GM19463 (cell line): ENCODE measurements around the gene OR51I2.

Experiments used
- ATAC-seq: cut with Tn5 transposase; IDR thresholded peaks from one replicate; pipeline ENCODE4 v1.9.1; 2021; ENCODE audit warnings: mild to moderate bottlenecking, moderate library complexity; ENCODE audit not compliant: unreplicated experiment

The OR51I2 gene, protein sequence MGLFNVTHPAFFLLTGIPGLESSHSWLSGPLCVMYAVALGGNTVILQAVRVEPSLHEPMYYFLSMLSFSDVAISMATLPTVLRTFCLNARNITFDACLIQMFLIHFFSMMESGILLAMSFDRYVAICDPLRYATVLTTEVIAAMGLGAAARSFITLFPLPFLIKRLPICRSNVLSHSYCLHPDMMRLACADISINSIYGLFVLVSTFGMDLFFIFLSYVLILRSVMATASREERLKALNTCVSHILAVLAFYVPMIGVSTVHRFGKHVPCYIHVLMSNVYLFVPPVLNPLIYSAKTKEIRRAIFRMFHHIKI

DNA sequence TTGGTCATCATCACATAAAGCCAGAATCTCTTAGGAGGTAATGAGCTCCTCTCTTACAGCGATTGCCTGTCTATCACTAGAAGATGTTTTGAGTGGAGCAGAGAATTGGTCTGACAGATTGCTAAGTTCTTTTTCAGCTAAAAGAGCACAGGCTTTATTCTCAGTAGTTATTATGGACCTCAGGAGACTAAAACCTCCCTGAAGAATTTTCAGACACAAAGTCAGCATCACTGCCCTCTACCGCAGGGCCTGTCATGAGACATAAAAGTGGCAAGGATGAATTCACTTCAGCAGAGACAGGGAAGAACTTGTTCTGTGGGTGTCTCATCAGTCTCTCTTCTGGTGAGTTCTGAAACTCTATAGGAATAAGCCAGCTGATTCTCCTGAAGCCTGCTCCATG is at the start of gene OR51I2:
OR51I2 (plus strand) TSS at position 301 of the 400 bp plus-strand sequence. CDS start 4,166 bp downstream, outside the sequence.
- ATAC-seq = no peak

DNA sequence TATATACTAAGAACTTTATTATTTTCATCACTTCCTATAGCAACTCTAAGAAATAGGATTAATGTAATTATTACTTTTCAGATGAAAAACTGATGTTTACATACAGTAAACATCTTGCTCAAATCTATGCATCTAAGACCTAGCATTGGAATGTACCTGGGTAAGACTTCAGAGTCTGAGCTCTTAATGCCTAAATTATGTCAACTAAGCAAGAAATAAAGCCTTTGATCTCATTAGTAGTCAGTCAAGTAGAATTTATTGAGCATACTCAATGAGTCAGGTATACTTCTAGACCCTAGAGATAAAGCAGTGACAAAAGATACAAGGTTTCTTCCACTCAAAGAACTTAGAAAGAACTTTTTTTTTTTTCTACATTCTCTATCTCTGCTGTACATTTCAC is 44.0 kb upstream of the OR51I2 start:
- ATAC-seq = no peak

DNA sequence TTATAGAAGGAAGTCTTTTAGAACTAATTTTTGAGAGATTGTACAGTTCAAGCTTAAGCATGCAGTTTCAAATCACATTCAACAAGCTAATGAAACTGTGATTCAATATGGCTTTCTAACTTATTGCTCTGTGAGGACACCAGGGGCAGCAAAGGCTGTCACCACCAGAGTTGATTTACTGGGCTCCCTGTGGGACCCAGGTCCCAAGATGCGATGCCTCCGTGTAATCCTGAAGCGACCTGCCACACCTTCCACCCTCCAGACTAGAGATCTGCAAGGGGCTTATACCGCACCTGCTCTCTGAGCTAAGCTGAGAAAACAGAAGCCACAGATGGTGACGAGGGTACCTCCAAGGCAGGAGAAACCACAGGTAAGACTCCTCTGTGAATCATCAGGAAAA is 28.1 kb upstream of the OR51I2 start:
- ATAC-seq = no peak

DNA sequence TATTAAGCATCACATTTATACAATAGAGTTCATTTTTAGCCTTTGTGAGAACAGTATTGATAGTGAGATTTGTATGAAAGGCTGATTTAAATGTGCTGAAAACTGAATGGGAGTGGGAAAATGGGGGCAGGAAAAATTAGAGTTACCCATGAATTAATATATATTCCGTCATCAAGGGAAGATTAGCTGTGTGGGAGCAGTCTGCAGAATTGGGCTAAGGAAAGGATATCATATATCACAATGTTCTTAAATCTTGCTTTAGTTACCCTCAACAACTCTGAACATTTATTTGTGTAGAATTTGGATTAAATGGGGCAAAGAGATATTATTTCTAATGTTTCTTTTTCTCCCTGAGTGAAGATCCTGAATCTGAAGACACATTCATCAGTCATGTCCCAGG is 27.3 kb upstream of the OR51I2 start, which contains the start of gene OR51Q1:
OR51Q1 (plus strand) TSS at position 301 of the 400 bp plus-strand sequence; CDS start at position 391, 90 bp downstream.
- no peak for ATAC-seq

DNA sequence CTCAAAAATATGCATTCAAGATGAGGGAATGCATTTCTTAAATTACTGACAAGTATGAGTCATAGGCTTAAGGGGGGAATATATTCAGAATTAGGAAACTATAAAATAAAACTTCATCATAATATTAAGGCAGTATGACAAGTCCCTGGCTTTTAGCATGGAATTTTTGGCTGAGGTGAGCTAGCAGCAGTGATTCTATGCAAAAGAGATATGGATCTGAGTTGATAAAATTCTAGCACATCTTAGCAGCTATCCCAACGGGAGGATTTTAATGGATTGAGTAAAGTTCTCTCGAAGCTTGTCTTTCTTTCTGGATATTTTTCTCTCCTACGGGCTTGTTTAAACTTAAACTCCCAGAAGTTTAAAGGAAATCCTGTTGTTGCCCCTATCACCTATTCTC is 26.0 kb upstream of the OR51I2 start:
- no peak for ATAC-seq

DNA sequence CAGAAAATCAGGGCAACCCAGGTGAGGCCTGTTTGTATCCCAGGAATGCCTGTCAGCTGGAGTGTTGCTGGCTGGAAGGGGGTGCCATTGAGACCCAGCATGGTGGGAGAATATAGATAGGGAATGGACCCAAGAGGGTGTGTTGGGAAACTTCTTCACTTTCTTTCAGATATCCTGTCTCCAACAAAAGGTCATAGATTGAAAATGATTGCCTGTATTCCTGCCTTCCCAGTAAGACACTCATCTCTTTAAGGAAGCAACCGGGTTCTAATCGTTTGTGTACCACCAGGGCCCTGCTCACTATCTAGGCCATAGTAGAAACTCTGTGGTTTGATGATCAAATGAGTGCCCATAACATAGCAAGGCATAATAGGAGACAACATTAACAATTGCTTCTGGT is 7.7 kb upstream of the OR51I2 start, which contains the start of gene OR51I1:
OR51I1 (minus strand) TSS at position 101 of the 400 bp plus-strand sequence; CDS start at position 101, 0 bp downstream.
- ATAC-seq = no peak

DNA sequence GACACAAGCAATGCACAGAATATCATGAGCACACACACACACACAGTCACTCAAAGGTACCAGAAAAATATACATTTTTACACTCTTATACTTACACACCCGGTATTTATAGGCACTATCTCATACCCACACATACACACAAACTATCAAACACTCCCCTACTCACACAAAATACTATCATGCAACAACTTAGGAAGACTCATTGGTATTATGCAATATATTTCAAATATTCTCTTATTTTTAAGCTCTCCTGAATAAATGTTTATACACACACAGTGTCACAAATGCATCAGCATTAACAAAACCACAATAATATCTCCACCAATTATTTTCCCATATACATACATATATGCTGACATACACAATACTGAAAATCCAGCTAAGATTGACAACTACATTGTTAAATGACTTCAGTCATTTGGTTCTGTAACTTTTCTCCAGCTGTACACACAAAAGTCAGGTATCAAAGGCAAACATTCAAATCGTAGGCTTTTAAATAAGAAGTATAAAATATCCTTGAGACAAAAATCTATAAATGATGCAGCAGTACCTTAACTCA is 5.2 kb upstream of the OR51I2 start:
- ATAC-seq = no peak

DNA sequence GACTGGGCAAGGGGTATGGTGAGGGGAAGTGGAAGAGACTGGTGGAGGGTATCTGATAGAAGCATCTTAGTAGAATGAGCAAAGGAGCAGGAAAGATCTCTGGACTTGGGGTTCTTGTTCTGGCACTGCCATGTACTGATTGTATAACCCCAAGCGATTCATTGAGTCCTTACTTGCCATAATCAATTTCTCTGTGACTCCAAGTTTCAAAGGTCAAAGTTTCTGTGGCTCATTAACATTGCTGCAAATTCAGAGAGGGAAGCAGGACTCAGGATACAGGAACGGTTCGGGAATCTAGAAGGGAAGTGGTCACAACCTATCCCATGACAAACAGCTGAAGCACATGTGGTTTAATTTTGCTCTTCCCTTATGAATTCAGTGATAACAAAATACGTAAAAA is 309 bp downstream of the OR51I2 start:
- no peak for ATAC-seq

DNA sequence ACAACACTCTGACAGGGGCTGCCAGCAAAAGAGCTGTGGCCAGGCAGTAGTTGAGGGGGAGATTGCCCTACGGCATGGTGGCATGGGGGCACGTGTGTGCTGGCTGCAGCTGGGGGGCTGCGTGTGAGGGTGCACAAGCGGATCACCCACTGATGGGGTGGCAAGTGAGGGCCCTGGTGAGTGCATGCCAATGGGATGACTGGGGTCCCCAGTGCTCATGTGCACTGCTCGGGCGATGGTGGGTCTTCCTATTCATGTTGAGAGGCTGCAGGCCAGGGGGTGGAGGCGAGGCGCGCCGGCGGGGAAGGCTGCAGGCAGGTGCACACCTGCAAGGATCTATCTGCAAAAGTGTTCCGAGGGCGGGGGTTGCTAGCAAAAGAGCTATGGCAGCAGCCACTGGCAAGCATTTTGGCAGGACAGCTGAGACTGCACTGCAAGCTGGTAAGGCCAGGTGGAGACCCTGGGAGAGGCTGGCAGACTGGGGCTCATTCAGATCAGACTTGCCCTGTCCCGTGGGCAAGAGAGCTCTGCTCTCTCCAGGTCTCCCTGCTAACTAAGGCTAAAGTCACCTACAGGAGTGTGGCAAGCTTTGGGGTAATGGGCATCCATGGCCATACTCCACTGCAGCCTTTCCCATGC is 12.0 kb downstream of the OR51I2 start:
- ATAC-seq = no peak

DNA sequence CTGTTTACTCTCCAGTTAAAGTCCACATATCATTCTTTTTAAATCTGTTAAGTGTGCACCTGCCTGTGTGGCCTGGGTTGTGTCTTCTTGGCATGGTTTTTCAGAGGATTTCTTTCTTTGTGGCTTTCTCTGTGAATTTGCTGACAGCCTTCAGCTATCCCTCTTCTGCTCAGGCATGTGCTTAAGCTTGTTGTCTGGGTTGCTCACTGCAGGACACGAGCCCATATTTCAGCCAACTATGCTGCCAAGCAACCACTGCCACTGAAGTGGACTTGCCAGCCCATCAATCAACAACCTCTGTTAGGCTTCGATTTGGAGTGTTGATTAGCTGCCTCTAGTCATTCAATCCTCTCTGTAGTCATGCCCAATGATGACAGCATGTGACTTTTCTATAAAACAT is 18.4 kb downstream of the OR51I2 start:
- ATAC-seq = no peak

DNA sequence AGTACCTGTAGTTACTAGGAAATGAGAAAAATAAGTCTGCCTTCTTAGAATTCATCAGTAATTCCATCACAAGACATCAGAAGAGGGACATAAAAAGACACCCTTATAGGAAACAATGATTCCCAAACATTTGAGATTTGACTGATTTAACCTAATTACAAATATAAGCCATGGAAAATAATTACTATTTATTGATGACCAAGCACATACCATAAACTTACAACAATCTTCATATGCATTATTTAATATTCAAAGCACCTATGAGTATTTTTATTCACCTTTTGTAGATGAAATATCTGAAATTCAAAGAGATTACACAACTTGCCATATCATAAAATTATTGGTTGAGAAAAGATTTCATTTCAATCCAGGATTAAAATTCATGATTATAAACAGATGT is 24.8 kb downstream of the OR51I2 start:
- no peak for ATAC-seq

DNA sequence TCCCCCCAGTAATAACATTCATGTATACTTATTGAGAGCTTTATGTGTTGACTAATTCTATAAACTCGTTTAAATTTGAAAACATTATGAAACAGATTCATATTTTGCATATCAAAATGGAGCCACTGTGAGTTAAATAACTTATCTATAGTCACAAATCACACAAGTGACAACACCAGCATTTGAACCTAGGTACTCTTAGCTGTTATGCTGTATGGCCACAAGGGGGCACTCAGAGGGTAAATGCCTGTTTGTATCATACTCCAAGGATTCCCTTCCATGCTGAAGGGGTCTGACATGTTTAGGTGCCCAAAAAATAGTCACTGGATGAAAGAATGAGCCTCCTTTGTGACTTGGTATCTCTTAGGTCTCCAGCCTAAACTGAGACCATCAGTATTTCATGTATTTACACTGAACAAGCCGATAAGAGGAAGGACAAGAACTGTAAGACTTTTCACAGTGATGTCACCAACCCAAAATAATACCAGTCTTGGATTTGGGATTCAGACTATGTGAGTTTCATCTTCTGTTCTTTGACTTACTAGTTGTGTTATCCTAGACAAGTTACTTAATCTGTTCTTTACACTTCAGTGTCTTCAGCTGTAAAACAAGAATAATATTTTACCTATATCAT is 27.2 kb downstream of the OR51I2 start:
- peak; percentile 88 for ATAC-seq

DNA sequence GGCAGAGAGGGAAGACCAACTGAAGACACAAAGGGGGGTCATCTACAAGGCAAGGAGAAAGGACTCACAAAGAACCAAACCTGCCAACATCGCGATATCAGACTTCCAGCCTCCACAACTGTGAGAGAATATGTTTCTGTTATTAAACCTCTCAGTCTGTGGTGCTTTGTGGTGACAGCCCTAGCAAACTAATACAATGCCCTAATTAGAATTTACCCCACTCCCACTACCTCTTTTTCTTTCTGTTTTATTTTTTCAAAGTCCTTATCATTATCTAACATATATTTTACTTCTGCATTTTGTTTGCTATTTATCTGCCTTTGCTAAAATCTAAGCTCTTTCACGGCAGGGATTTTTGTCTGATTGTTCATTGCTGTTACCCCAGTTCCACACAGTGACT is 36.9 kb downstream of the OR51I2 start:
- ATAC-seq = no peak

DNA sequence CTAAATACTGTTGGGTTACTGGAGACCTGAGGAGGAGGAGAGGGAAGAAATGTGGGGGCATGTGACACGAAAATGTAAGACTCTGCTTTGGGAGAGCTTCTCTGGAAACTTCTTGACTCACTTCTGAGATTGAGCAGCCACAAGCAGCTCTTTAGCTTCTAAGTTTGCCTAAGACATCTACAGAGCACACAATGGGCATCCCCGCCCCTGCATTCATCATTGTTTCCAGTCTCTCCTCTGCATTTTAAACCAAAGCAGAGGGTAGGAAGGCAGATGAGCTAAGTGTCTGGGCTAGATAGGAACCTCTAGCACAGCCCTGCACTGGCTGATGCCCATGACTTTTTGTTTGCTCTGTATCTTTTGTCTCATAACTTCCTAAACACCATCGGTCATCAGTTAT is 37.3 kb downstream of the OR51I2 start:
- ATAC-seq = no peak

DNA sequence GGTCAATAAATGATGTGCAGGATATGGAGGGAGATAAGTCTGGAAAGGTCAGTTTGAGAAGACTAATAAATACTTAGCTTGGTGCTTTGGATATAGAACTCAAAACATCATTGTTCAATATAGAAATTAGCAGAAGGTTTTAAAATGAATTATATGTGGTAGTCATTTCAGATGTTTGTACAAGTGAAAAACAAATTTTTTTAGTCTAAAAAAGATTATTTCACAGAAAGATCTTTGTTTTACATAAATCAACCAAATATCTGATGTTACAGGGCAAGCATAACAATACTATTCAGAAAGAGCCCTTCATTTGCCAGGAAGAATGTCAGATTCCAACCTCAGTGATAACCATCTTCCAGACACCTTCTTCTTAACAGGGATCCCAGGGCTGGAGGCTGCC is 39.3 kb downstream of the OR51I2 start, which contains the start of gene OR52D1:
OR52D1 (plus strand) TSS at position 301 of the 400 bp plus-strand sequence; CDS start at position 323, 22 bp downstream.
- no peak for ATAC-seq

DNA sequence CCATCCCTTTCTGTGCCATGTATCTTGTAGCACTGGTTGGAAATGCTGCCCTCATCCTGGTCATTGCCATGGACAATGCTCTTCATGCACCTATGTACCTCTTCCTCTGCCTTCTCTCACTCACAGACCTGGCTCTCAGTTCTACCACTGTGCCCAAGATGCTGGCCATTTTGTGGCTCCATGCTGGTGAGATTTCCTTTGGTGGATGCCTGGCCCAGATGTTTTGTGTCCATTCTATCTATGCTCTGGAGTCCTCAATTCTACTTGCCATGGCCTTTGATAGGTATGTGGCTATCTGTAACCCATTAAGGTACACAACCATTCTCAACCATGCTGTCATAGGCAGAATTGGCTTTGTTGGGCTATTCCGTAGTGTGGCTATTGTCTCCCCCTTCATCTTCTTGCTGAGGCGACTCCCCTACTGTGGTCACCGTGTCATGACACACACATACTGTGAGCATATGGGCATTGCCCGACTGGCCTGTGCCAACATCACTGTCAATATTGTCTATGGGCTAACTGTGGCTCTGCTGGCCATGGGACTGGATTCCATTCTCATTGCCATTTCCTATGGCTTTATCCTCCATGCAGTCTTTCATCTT is 39.8 kb downstream of the OR51I2 start:
- no peak for ATAC-seq

DNA sequence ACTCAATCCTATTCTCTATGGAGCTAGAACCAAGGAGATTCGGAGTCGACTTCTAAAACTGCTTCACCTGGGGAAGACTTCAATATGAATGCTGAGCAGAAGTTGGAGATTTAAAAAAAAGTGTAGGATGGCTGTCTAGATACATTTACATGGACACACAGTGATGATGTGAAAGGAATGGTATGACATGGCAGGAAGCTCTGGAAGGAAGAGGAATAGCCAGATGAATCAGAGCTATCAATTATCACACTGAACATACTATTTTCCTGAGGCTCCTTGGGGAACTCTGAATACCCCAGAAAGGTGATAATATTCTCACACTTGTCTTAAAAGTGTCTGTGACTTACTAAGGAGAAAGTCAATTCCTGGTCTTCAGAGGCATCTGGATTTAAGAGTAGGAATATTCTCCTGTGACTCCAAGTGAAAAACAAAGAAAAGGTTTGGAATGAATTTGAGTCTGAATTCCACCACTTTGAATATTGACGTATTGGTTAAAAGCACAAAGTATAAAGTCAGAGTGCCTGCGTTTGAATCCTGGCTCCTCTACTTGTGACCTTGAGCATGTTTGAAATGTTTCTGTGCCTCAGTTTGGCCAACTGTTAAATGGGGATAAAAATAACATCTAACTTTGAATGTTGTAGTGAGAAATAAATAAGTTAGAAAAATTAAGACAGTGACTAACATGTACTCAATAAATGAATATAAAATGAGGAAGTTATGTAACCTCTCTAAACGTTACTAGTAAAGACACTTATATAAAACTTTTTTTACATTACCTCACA is 40.6 kb downstream of the OR51I2 start:
- ATAC-seq = no peak

DNA sequence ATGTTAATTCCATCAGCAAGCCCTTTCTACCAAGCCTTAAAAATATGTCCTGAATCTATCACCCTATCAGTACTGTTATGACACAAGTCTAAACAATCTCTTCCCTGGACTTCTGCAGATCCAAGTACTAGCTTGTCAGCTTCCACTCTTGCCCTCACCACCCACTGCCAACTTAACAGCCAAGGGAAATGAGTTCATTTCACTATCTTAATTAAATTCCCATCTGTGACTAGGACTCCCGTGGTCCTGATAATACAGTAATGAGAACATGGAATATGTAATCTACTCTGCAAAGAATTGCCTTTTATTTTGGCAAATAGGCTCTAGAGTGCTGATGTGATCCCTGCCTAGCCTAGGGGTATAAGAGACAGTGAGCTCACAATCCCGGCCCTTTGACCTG is 50.5 kb downstream of the OR51I2 start:
- no peak for ATAC-seq

DNA sequence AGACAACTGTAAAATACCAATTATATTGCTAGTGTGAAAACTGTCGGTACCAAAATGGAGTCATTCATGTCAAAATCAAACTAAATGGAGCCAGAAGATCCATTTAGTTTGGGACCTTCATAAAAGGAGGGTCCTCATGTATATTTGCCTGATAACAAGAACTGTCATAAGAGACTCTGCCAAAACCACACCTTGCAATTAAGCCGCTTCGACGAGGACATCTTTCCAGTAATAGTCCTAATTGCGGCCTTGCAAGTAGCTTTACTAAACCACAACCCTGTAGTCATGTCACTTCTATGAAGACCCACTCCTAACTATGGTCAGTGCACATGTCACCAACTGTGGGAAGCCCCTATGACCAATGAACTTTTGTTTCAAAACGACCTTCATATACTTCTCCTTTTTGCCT is 51.3 kb downstream of the OR51I2 start:
- ATAC-seq = peak; percentile 65

DNA sequence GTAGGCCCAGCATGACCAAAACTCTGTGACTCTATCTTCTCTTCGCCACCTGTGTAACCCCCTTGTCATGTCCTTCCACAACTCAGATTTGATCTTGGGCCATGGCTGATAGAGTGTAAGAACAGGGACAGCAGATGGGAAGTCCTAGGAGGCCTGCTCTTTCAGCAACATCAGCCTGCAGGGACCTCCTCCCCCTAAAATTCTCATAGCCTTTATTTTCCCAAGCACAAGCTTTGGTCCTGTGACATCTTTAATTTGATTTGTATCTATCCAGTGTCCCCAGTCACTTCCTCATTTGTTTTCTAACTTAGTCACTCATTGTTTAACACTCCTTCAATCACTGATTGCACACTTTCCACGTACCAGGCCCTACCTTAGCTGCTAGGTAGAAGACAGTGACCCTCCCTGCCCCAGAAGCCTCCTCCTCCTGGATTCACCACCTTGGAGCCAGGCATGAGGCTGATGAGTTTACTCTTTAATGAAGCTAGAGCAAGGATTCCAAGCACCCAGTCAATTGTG is 55.3 kb downstream of the OR51I2 start:
- no peak for ATAC-seq
